ENCODE data around the gene RNF113A. TPM values are rescaled to one million over a fixed set of nuclear protein-coding genes. Genes with fewer than 3 reads are reported as not detected.
"Not testable (repeated sequence)": the region's sequence is repeated elsewhere in the genome, so short reads cannot be mapped to it uniquely, and the experiment has no call there.

RNF113A gene
- total and polyA plus RNA-seq, 7 donors, result 5.5 to 15.7 (median 9.7) TPM

DNA sequence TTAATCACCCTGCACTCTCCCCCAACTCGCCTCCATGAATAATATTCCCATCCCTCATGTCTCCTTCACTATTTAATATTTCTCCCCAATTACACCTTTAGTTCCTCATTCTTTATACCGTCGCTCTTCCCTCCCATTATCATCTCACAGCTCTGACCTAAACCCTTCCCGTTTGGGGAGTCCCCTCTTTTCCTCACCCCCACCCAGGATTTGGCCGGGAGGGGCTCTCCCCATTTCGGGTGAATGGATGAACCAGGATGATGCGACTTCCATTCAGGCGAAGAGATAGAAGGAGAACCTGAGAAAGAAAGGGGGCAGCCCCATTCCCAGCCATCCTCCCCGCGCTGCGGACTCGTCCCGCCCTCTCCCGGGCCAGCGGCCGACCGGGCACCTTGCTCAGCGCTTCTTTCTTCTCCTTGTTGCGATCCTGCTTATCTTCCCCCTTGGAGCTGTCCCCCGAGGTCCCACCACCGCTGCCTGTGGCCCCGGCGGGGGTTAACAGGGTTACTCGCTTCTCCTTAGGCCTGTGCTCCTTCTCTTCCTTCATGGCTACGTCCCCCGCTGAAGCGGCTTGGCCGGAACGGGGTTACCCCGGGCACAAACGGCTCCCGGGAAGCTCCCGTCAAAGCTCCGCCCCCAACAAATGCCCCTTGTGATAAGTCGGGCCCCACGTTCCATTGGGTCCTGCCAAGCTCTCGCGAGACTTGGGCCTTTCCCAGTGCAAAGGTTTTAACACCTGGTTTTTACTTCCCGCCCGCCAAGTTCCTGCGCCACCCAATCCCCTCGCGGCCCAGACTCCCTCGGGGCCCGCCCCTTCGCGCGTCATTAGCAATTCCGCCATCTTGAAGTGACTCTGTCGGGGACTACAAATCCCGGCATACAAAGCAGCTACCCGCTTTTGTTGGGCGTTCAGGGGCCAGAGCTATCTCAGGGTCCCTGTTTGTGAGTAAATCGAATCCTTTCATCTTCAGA, 18.9 kb downstream of the RNF113A start, which contains the start of gene UPF3B:
Gene UPF3B, minus strand, starts transcription at position 582 of the 972 bp plus-strand sequence. Its CDS starts 35 bp downstream, at position 547.
- H3K9me3 ChIP-seq, result no peaks in the 10 kb centered on the region
- DNase-seq (peak; percentile 95 to 97), ATAC-seq (peak; percentile 98 to 99 (median 98))
- H3K27ac ChIP-seq, result peak within 1 kb of the TSS; percentile 87
- TF ChIP-seq, protein P1, sequence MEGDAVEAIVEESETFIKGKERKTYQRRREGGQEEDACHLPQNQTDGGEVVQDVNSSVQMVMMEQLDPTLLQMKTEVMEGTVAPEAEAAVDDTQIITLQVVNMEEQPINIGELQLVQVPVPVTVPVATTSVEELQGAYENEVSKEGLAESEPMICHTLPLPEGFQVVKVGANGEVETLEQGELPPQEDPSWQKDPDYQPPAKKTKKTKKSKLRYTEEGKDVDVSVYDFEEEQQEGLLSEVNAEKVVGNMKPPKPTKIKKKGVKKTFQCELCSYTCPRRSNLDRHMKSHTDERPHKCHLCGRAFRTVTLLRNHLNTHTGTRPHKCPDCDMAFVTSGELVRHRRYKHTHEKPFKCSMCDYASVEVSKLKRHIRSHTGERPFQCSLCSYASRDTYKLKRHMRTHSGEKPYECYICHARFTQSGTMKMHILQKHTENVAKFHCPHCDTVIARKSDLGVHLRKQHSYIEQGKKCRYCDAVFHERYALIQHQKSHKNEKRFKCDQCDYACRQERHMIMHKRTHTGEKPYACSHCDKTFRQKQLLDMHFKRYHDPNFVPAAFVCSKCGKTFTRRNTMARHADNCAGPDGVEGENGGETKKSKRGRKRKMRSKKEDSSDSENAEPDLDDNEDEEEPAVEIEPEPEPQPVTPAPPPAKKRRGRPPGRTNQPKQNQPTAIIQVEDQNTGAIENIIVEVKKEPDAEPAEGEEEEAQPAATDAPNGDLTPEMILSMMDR (IDR thresholded peaks at IDR 0.05), result no peak
- peak within 1 kb of the TSS; percentile 82 for H3K4me3 ChIP-seq
- H3K36me3 ChIP-seq (ENCODE audit: insufficient read depth in 1 of 2, low read depth in 1 of 2), result peaks cover 0 to 28% of the 10 kb centered on the region in 2 donors
- 0 to 23% (median 1%) methylated on average over 33 to 54 of the region's 54 CpGs for WGBS, 3 donors
- H3K27me3 ChIP-seq (ENCODE audit: insufficient read depth in 3 of 3, low read length in 2 of 3), result no peaks in the 10 kb centered on the region
- peaks cover 4% of the 10 kb centered on the region for H3K4me1 ChIP-seq
- intact Hi-C loops (cut with DNase I), result loop anchor here in 1 of 2 donors (5.0 kb wide), 1 partner anchor 60 kb away; the partner anchor contains the start of gene RPL39

DNA sequence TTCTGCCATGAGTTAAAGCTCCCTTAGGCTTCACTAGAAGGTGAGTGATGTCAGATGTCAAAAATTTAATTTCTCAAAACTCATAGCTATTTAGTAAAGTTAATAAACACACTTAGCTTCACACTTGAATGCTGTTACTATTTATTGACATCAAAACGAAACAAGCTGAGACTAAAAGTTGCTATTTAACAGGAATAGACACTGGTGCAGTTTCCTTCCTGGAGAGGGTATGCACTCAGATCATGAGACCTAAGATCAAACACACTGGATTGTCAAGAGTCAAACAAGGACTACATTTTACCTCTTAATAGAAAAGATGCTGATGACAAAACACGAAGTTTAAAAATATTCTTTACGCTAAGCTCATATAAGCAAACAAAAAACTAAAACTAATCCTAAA, 37.6 kb downstream of the RNF113A start:
- ATAC-seq (no peak), DNase-seq (no peak)
- WGBS, 3 donors, result 85 to 94% (median 92%) methylated on average over 3 of the region's 3 CpGs
- H3K9me3 ChIP-seq, result no peaks in the 10 kb centered on the region
- no peaks in the 10 kb centered on the region for H3K4me1 ChIP-seq
- TF ChIP-seq, protein P1 (IDR thresholded peaks at IDR 0.05), result no peak
- no peak overlapping the region for H3K27ac ChIP-seq
- intact Hi-C loops (cut with DNase I), result no loop called here
- no peaks in the 10 kb centered on the region for H3K27me3 ChIP-seq (ENCODE audit: insufficient read depth in 3 of 3, low read length in 2 of 3)
- H3K4me3 ChIP-seq, result no peak overlapping the region
- H3K36me3 ChIP-seq (ENCODE audit: insufficient read depth in 1 of 2, low read depth in 1 of 2), result peaks cover 0 to 85% of the 10 kb centered on the region in 2 donors

DNA sequence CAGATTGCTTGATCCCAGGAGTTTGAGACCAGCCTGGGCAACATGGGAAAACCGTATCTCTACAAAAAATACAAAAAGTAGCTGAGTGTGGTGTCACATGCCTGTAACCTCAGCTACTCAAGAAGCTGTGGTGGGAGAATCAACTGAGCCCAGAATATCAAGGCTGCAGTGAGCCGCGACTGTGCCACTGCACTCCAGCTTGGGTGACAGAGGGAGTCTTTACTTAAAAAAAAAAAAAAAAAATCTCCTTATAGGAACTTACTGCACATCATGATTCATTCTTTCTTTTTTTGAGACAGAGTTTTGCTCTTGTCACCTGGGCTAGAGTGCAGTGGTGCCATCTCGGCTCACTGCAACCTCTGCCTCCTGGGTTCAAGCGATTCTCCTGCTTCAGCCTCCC, 43.1 kb downstream of the RNF113A start:
- ATAC-seq (no peak), DNase-seq (no peak)
- Histone ChIP-seq H3K9me3 (no peaks in the 10 kb centered on the region), H3K4me1 (no peaks in the 10 kb centered on the region), H3K27me3 (ENCODE audit: insufficient read depth in 3 of 3, low read length in 2 of 3) (no peaks in the 10 kb centered on the region), H3K4me3 (no peak overlapping the region), H3K36me3 (ENCODE audit: insufficient read depth in 1 of 2, low read depth in 1 of 2) (peaks cover 0 to 35% of the 10 kb centered on the region in 2 donors), H3K27ac (no peak overlapping the region)
- TF ChIP-seq, protein P1 (IDR thresholded peaks at IDR 0.05), result no peak
- intact Hi-C loops (cut with DNase I), result no loop called here
- 84 to 96% (median 93%) methylated on average over 4 to 5 of the region's 5 CpGs for WGBS, 3 donors

DNA sequence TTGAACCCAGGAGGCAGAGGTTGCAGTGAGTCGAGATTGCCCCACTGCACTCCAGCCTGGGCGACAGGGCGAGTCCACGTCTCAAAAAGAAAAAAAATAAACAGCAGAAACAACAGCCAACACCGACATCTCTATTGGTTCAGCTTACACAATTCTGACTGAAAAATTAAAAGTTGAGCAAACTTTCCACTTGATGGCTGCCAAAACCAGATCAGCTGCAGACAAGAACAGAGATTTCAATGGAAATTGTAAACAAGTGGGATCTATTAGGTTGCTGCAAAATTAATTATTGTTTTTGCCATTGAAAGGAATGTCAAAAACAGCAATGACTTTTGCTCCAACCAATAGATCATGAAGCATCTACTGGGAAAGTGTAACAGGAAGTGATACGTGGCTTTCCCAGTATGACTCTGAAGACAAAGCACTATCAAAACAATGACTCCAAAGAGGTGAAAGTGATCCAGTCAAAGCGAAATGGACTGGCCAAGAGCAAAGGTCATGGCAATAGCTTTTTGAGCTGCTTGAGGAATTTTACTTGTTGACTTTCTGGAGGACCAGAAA, 45.1 kb downstream of the RNF113A start:
- ATAC-seq (no peak), DNase-seq (no peak)
- Histone ChIP-seq H3K27ac (no peak overlapping the region), H3K9me3 (no peaks in the 10 kb centered on the region), H3K4me1 (no peaks in the 10 kb centered on the region), H3K27me3 (ENCODE audit: insufficient read depth in 3 of 3, low read length in 2 of 3) (no peaks in the 10 kb centered on the region), H3K36me3 (ENCODE audit: insufficient read depth in 1 of 2, low read depth in 1 of 2) (peaks cover 0 to 17% of the 10 kb centered on the region in 2 donors), H3K4me3 (no peak overlapping the region)
- 67% methylated on average over 7 of the region's 7 CpGs for WGBS, 3 donors
- TF ChIP-seq, protein P1 (IDR thresholded peaks at IDR 0.05), result no peak
- intact Hi-C loops (cut with DNase I), result no loop called here

DNA sequence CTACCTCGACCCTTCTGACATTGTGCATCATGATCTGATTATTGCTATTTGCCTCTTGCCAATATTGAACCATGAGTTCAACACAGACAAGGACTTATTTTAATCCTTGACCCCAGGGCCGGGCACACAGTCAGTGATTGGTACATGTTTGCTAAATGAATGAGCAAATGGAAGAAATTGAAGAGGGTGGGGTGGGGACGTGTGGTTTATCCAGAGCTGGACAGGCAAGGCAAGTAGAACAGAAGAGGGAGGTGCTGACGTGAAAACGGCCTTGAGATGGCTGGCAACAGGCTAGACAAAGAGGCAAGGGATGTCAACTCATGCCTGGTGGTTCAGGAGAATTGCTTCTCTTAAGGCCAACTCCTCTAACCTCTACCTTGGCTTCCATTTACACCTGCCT, 47.3 kb downstream of the RNF113A start:
- ATAC-seq; H3K4me1 ChIP-seq; H3K4me3 ChIP-seq; H3K27me3 ChIP-seq (ENCODE audit: insufficient read depth in 3 of 3, low read length in 2 of 3); intact Hi-C loops (cut with DNase I); H3K27ac ChIP-seq; H3K9me3 ChIP-seq; DNase-seq; H3K36me3 ChIP-seq (ENCODE audit: insufficient read depth in 1 of 2, low read depth in 1 of 2): not testable (repeated sequence)
- WGBS, 3 donors, result 94% methylated on average over 2 of the region's 5 CpGs; no CpG with 5 or more reads in 2 of the 3 donors

DNA sequence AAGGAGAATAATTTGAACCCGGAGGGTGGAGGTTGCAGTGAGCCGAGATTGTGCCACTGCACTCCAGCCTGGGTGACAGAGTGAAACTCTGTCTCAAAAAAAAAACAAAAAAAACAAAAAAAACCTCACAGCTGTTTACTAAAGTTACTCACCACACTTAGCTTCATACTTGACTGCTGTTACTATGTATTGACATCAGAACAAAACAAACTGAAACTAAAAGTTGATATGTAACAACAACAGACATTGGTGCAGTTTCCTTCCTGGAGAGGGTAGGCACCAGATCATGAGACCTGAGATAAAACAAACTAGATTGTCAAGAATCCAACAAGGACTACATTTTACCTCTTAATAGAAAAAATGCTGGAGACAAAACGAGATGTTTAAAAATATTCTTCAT, 49.8 kb downstream of the RNF113A start:
- H3K36me3 ChIP-seq (ENCODE audit: insufficient read depth in 1 of 2, low read depth in 1 of 2); intact Hi-C loops (cut with DNase I); H3K4me1 ChIP-seq; H3K27ac ChIP-seq; H3K4me3 ChIP-seq; ATAC-seq; H3K27me3 ChIP-seq (ENCODE audit: insufficient read depth in 3 of 3, low read length in 2 of 3); DNase-seq; H3K9me3 ChIP-seq: not testable (repeated sequence)
- 59 to 80% (median 73%) methylated on average over 3 of the region's 3 CpGs for WGBS, 3 donors

Measured in psoas muscle (tissue), 8 donors.